ENCODE results near the gene PDIA6.

Gene PDIA6

GRCh38 chr2:10826625-10827024 lies 14.0 kb upstream of the PDIA6 start:
- no peaks in the 10 kb centered on the region for H3K36me3 ChIP-seq
- no peak for TF ChIP-seq CTCF (IDR thresholded peaks at IDR 0.05)
- H3K4me1 ChIP-seq (ENCODE audit: control insufficient read depth in 1 of 2, insufficient read depth in 1 of 2, low read depth in 1 of 2, low read length in 1 of 2), result no peaks in the 10 kb centered on the region
- H3K4me3 ChIP-seq (ENCODE audit: low read depth in 1 of 2, low read length in 1 of 2), result no peak overlapping the region
- peaks cover 84% of the 10 kb centered on the region for H3K27me3 ChIP-seq
- no peaks in the 10 kb centered on the region for H3K9me3 ChIP-seq
- H3K27ac ChIP-seq, result no peak overlapping the region

GRCh38 chr2:10826026-10826425 lies 13.4 kb upstream of the PDIA6 start:
- Histone ChIP-seq H3K4me3 (ENCODE audit: low read depth in 1 of 2, low read length in 1 of 2) (no peak overlapping the region), H3K27ac (no peak overlapping the region), H3K36me3 (no peaks in the 10 kb centered on the region), H3K9me3 (no peaks in the 10 kb centered on the region), H3K27me3 (peaks cover 78% of the 10 kb centered on the region), H3K4me1 (ENCODE audit: control insufficient read depth in 1 of 2, insufficient read depth in 1 of 2, low read depth in 1 of 2, low read length in 1 of 2) (no peaks in the 10 kb centered on the region)
- TF ChIP-seq CTCF (IDR thresholded peaks at IDR 0.05), result no peak

GRCh38 chr2:10824191-10824590 lies 11.6 kb upstream of the PDIA6 start:
- no peak for TF ChIP-seq CTCF (IDR thresholded peaks at IDR 0.05)
- no peaks in the 10 kb centered on the region for H3K9me3 ChIP-seq
- no peaks in the 10 kb centered on the region for H3K4me1 ChIP-seq (ENCODE audit: control insufficient read depth in 1 of 2, insufficient read depth in 1 of 2, low read depth in 1 of 2, low read length in 1 of 2)
- no peak overlapping the region for H3K27ac ChIP-seq
- peaks cover 64% of the 10 kb centered on the region for H3K27me3 ChIP-seq
- H3K36me3 ChIP-seq, result no peaks in the 10 kb centered on the region
- no peak overlapping the region for H3K4me3 ChIP-seq (ENCODE audit: low read depth in 1 of 2, low read length in 1 of 2)

GRCh38 chr2:10820978-10821695 lies 8.6 kb upstream of the PDIA6 start:
- no peak for TF ChIP-seq CTCF (IDR thresholded peaks at IDR 0.05)
- H3K27me3 ChIP-seq, result peaks cover 53% of the 10 kb centered on the region
- H3K27ac ChIP-seq, result no peak overlapping the region
- no peaks in the 10 kb centered on the region for H3K4me1 ChIP-seq (ENCODE audit: control insufficient read depth in 1 of 2, insufficient read depth in 1 of 2, low read depth in 1 of 2, low read length in 1 of 2)
- no peak overlapping the region for H3K4me3 ChIP-seq (ENCODE audit: low read depth in 1 of 2, low read length in 1 of 2)
- no peaks in the 10 kb centered on the region for H3K36me3 ChIP-seq
- H3K9me3 ChIP-seq, result no peaks in the 10 kb centered on the region

- Histone ChIP-seq H3K4me1 (ENCODE audit: control insufficient read depth in 1 of 2, insufficient read depth in 1 of 2, low read depth in 1 of 2, low read length in 1 of 2) (no peaks in the 10 kb centered on the region), H3K4me3 (ENCODE audit: low read depth in 1 of 2, low read length in 1 of 2) (no peak overlapping the region), H3K9me3 (no peaks in the 10 kb centered on the region), H3K27ac (no peak overlapping the region), H3K36me3 (no peaks in the 10 kb centered on the region), H3K27me3 (peaks cover 48% of the 10 kb centered on the region)
- TF ChIP-seq CTCF (IDR thresholded peaks at IDR 0.05), result no peak
These were observed 8.0 kb upstream of the PDIA6 start for GRCh38 chr2:10820562-10820961.
